SU-DHL-6 (cell line): ENCODE measurements around the gene DLST.

Experiments
- H2AFZ ChIP-seq: fragments of 200-600 bp; sonication (generic); 2 replicates; pipeline ENCODE4 v1.6.1; 2014; ENCODE audit warnings: low read depth, mild to moderate bottlenecking, moderate library complexity, mixed read lengths, antibody characterized with exemption, low read length; ENCODE audit not compliant: severe bottlenecking
- H3F3A ChIP-seq: fragments of 200-600 bp; shearing (Covaris generic); 2 replicates; pipeline ENCODE4 v1.6.0; 2016; ENCODE audit warnings: antibody characterized with exemption, mild to moderate bottlenecking; ENCODE audit not compliant: insufficient read depth
- H3K27ac ChIP-seq: fragments of 200-600 bp; sonication (generic); 2 replicates; pipeline ENCODE4 v1.5.1; 2016; ENCODE audit warnings: low read depth, mild to moderate bottlenecking, low read length, moderate library complexity, mixed read lengths
- H3K27me3 ChIP-seq: fragments of 200-600 bp; sonication (generic), shearing (Covaris generic); 2 replicates; pipeline ENCODE4 v1.6.0; 2014; ENCODE audit warnings: mild to moderate bottlenecking, low read length
- H3K36me3 ChIP-seq: fragments of 200-600 bp; sonication (generic); 2 replicates; pipeline ENCODE4 v1.6.1; 2014; ENCODE audit warnings: mild to moderate bottlenecking, low read length, mixed read lengths
- H3K4me2 ChIP-seq: fragments of 300-600, 200-600 bp; shearing (Covaris generic), sonication (generic); 2 replicates; pipeline ENCODE4 v1.6.0; 2014; ENCODE audit warnings: low read length, low read depth, mild to moderate bottlenecking; ENCODE audit not compliant: poor library complexity, severe bottlenecking
- H3K4me3 ChIP-seq: fragments of 200-600 bp; sonication (generic); 2 replicates; pipeline ENCODE4 v1.5.1; 2014; ENCODE audit warnings: antibody characterized with exemption, low read length, mild to moderate bottlenecking, mixed read lengths; ENCODE audit not compliant: insufficient read depth, poor library complexity, severe bottlenecking
- H3K79me2 ChIP-seq: fragments of 200-600 bp; sonication (generic); 2 replicates; pipeline ENCODE4 v1.6.1; 2014; ENCODE audit warnings: mild to moderate bottlenecking, low read length, moderate library complexity; ENCODE audit not compliant: insufficient read depth
- H3K9ac ChIP-seq: fragments of 200-600 bp; sonication (generic); 2 replicates; pipeline ENCODE4 v1.7.0; 2014; ENCODE audit warnings: mild to moderate bottlenecking, low read length
- H3K9me2 ChIP-seq: fragments of 200-600 bp; sonication (generic); replicated peaks from 2 replicates; pipeline ENCODE4 v1.6.1; 2014; ENCODE audit warnings: low read length; ENCODE audit not compliant: insufficient read depth
- H3K9me3 ChIP-seq: fragments of 200-600 bp; sonication (generic); 2 replicates; pipeline ENCODE4 v1.6.1; 2014; ENCODE audit warnings: low read length, mixed read lengths; ENCODE audit not compliant: insufficient read depth
- H4K20me1 ChIP-seq: fragments of 200-600 bp; sonication (generic); 2 replicates; pipeline ENCODE4 v1.6.1; 2014; ENCODE audit warnings: low read depth, mild to moderate bottlenecking, antibody characterized with exemption, low read length, moderate library complexity, mixed read lengths
- EZH2phosphoT487 ChIP-seq: fragments of 200-600 bp; sonication (generic), shearing (Covaris generic); conservative IDR thresholded peaks from 2 replicates; pipeline ENCODE4 v1.6.1; 2018; ENCODE audit warnings: mild to moderate bottlenecking, antibody characterized with exemption, low read length, moderate library complexity, mixed read lengths
- TF ChIP-seq, protein P1 (sequence below): fragments of 200-600 bp; sonication (generic); IDR thresholded peaks from one replicate; pipeline ENCODE4 v1.5.1; 2017; ENCODE audit warnings: antibody characterized with exemption, mild to moderate bottlenecking, low read length, moderate library complexity; ENCODE audit not compliant: insufficient read depth, poor library complexity, severe bottlenecking

Gene DLST

GRCh38 chr14:74868739-74869138 lies 13.0 kb upstream of the DLST start:
- no peak overlapping the region for H3K9ac ChIP-seq
- H3K9me3 ChIP-seq = no peaks in the 10 kb centered on the region
- no peaks in the 10 kb centered on the region for H3K27me3 ChIP-seq
- no peak overlapping the region for H3K4me3 ChIP-seq
- no peak overlapping the region for H3K27ac ChIP-seq
- H3K9me2 ChIP-seq = no peaks in the 10 kb centered on the region
- no peak overlapping the region for H2AFZ ChIP-seq
- H3K79me2 ChIP-seq = no peaks in the 10 kb centered on the region
- no peaks in the 10 kb centered on the region for H3F3A ChIP-seq
- H3K4me2 ChIP-seq = no peak overlapping the region
- TF ChIP-seq, protein P1, sequence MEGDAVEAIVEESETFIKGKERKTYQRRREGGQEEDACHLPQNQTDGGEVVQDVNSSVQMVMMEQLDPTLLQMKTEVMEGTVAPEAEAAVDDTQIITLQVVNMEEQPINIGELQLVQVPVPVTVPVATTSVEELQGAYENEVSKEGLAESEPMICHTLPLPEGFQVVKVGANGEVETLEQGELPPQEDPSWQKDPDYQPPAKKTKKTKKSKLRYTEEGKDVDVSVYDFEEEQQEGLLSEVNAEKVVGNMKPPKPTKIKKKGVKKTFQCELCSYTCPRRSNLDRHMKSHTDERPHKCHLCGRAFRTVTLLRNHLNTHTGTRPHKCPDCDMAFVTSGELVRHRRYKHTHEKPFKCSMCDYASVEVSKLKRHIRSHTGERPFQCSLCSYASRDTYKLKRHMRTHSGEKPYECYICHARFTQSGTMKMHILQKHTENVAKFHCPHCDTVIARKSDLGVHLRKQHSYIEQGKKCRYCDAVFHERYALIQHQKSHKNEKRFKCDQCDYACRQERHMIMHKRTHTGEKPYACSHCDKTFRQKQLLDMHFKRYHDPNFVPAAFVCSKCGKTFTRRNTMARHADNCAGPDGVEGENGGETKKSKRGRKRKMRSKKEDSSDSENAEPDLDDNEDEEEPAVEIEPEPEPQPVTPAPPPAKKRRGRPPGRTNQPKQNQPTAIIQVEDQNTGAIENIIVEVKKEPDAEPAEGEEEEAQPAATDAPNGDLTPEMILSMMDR = no peak
- no peak for TF ChIP-seq EZH2phosphoT487
- no peaks in the 10 kb centered on the region for H3K36me3 ChIP-seq
- no peaks in the 10 kb centered on the region for H4K20me1 ChIP-seq

DNA sequence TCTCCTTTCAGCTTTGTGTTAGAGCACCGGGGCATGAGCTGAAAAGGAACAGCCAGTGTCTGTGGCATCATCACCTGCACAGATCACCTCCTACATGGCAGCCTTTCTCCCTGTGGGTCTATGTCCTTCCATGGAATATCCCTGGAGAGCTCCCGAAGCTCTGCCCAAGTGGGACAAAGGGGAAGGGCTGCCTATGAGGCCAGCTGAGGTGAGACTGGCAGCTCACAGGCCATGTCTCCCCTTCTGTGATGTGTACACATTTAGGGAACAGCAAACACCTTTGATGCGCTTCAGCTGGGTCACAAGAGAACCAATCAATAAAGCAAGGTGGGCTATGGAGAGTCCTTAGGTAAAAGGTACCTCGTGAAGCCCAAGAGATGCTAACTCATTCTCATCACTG lies 9.9 kb upstream of the DLST start:
- Histone ChIP-seq H3K27me3 (no peaks in the 10 kb centered on the region), H3K4me3 (no peak overlapping the region), H3K9ac (no peak overlapping the region), H3K4me2 (no peak overlapping the region), H2AFZ (no peak overlapping the region), H3K27ac (no peak overlapping the region), H3F3A (no peaks in the 10 kb centered on the region), H3K9me2 (no peaks in the 10 kb centered on the region), H3K9me3 (no peaks in the 10 kb centered on the region), H4K20me1 (no peaks in the 10 kb centered on the region), H3K79me2 (no peaks in the 10 kb centered on the region), H3K36me3 (no peaks in the 10 kb centered on the region)
- TF ChIP-seq, protein P1 = no peak
- TF ChIP-seq EZH2phosphoT487 = no peak

DNA sequence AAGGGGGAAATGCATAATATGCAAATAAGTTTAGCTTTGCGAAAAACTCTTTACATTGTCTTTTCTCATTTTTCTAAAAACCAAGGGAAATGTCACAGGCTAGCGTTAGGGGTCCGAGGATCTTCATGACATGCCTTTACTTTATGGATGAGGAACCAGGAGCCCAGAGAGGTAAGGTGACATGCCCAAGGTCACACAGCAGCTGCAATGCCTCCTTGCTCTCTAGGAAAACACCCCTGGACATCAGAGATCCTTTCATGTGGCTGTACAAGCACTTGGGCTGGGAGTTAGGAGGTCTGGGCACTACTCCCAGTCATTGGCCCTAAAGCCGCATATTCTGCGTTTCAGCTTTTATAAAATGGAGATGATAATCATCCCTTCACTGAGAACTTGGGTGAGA lies 6.5 kb upstream of the DLST start:
- Histone ChIP-seq H3K9me2 (no peaks in the 10 kb centered on the region), H3K4me2 (no peak overlapping the region), H4K20me1 (no peaks in the 10 kb centered on the region), H3K36me3 (no peaks in the 10 kb centered on the region), H3K27me3 (no peaks in the 10 kb centered on the region), H3K9me3 (no peaks in the 10 kb centered on the region), H2AFZ (no peak overlapping the region), H3F3A (no peaks in the 10 kb centered on the region), H3K27ac (no peak overlapping the region), H3K79me2 (no peaks in the 10 kb centered on the region), H3K4me3 (no peak overlapping the region), H3K9ac (no peak overlapping the region)
- no peak for TF ChIP-seq EZH2phosphoT487
- TF ChIP-seq, protein P1 = no peak
